Lower leg skin (tissue), 3 donors: ENCODE data around the gene B3GALT5.

Experiments
- POLR2A ChIP-seq, 2 donors: fragments of 450-650 bp; IDR thresholded peaks; one replicate each; pipeline ENCODE4 v1.6.1; 2016 to 2017; ENCODE audit warnings: antibody characterized with exemption in 2 of 2, mild to moderate bottlenecking in 1 of 2, moderate library complexity in 1 of 2
- TF ChIP-seq, protein P1 (sequence below), 3 donors: fragments of 450-650 bp; IDR thresholded peaks; one replicate each; pipeline ENCODE4 v1.5.1; 2016; ENCODE audit warnings: antibody characterized with exemption in 3 of 3, mild to moderate bottlenecking in 3 of 3, moderate library complexity in 2 of 3

DNA sequence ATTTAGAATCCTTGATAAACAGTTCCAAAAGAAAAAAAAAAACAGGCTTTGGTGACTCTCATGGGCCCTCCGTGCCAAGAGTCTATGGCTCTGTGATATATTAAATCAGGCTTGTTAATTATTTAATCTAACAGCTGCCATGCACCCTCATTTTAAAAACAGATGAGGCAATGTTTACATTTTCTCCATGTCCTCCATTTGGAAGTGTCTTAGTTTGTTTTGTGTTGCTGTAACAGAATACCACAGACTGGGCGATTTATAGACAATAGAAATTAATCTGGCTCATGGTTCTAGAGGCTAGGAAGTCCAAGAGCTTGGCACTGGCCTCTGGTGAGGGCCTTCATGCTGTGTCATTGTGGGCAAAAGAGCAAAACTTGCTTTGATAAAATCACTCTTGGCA is 58.0 kb downstream of the B3GALT5 start:
- TF ChIP-seq, protein P1, sequence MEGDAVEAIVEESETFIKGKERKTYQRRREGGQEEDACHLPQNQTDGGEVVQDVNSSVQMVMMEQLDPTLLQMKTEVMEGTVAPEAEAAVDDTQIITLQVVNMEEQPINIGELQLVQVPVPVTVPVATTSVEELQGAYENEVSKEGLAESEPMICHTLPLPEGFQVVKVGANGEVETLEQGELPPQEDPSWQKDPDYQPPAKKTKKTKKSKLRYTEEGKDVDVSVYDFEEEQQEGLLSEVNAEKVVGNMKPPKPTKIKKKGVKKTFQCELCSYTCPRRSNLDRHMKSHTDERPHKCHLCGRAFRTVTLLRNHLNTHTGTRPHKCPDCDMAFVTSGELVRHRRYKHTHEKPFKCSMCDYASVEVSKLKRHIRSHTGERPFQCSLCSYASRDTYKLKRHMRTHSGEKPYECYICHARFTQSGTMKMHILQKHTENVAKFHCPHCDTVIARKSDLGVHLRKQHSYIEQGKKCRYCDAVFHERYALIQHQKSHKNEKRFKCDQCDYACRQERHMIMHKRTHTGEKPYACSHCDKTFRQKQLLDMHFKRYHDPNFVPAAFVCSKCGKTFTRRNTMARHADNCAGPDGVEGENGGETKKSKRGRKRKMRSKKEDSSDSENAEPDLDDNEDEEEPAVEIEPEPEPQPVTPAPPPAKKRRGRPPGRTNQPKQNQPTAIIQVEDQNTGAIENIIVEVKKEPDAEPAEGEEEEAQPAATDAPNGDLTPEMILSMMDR (IDR thresholded peaks at IDR 0.05), result no peak
- TF ChIP-seq POLR2A (IDR thresholded peaks at IDR 0.05), result no peak
